GM21390 (cell line): Measurements from ENCODE around the gene ANP32B.

ENCODE experiments used
- ATAC-seq: cut with Tn5 transposase; IDR thresholded peaks from one replicate; pipeline ENCODE4 v1.9.1; 2021; ENCODE audit not compliant: unreplicated experiment

Gene ANP32B

GRCh38 chr9:98057138-98057799 lies 74.1 kb downstream of the ANP32B start:
- no peak for ATAC-seq

- no peak for ATAC-seq
These were observed 79.0 kb downstream of the ANP32B start for GRCh38 chr9:98062161-98062560.

- ATAC-seq, result no peak
These were observed 81.7 kb downstream of the ANP32B start for GRCh38 chr9:98064623-98065392.
